Psoas muscle (tissue), 8 donors: ENCODE measurements around the gene TNIK. TPM values are rescaled to one million over a fixed set of nuclear protein-coding genes. Genes with fewer than 3 reads are reported as not detected.

Experiments used
- ATAC-seq, 4 donors: fragments of 200-7000 bp; cut with Tn5 transposase; one replicate each; pipeline ENCODE4 v1.9.1; 2020; ENCODE audit warnings: moderate library complexity in 3 of 4, mild to moderate bottlenecking in 2 of 4
- DNase-seq, 2 donors: peaks; one replicate each; pipeline ENCODE4 v3.0.0-alpha.2; 2020
- H3K27ac ChIP-seq: fragments of 200-600 bp; one replicate; pipeline ENCODE4 v1.8.0; 2022
- H3K27me3 ChIP-seq, 3 donors: fragments of 200-600 bp in 1 of 3; one replicate each; pipeline versions ENCODE4 v1.6.1 to v1.8.0; 2013 to 2022; ENCODE audit warnings: low read length in 2 of 3, mild to moderate bottlenecking in 2 of 3, moderate library complexity in 1 of 3; ENCODE audit not compliant: insufficient read depth in 3 of 3
- H3K36me3 ChIP-seq, 2 donors: fragments of 200-600 bp in 1 of 2; one replicate each; pipeline versions ENCODE4 v1.6.1 to v1.8.0; 2013 to 2022; ENCODE audit warnings: low read depth in 1 of 2, mild to moderate bottlenecking in 1 of 2, moderate library complexity in 1 of 2; ENCODE audit not compliant: insufficient read depth in 1 of 2
- H3K4me1 ChIP-seq: fragments of 200-600 bp; one replicate; pipeline ENCODE4 v1.8.0; 2022
- H3K4me3 ChIP-seq: fragments of 200-600 bp; one replicate; pipeline ENCODE4 v1.8.0; 2022; ENCODE audit warnings: mild to moderate bottlenecking
- H3K9me3 ChIP-seq: fragments of 200-600 bp; one replicate; pipeline ENCODE4 v1.8.0; 2022
- CTCF ChIP-seq: fragments of 200-600 bp; IDR thresholded peaks from one replicate; pipeline ENCODE4 v1.8.0; 2022; ENCODE audit warnings: antibody characterized with exemption
- WGBS, 3 donors: extraction: QIAGEN DNeasy Blood & Tissue Kit; methylation state at CpG; one replicate each; pipeline versions ENCODE4 v1.1.6 to v1.1.7; 2013; 5-methylcytosine and 5-hydroxymethylcytosine counted together
- intact Hi-C, 2 donors: fragments of 100-400 bp; cut with DNase I; formaldehyde crosslinking; loops; one replicate each; pipeline versions ENCODE4 v1.11.0 to v1.14.2; 2022
- polyA plus RNA-seq, 3 donors: library from polyadenylated mRNA; stranded (reverse); fragments of 200-250 nt; gene quantifications; one replicate each; pipeline ENCODE4 v1.2.3, GENCODE V29; 2013
- total RNA-seq, 4 donors: library from RNA; stranded (reverse); fragmentation: NEBNext Ultra II Directional in 2 of 4; extraction: Animal tissue kit (Norgen Biotek cat#: 25700) in 2 of 4; gene quantifications; one replicate each; pipeline versions ENCODE4 v1.2.1 to v1.2.4, GENCODE V29; 2021 to 2023
- donor health status: healthy with polysubstance abuse.
- donor health status: DM: no; HTN: no; CAD: no; lungs with moderate emphysema.
- donor health status: Bipolar disorder and iron deficiency.
- donor health status: healthy.
- donor health status: DM: yes; HTN: yes; CAD: no.
- donor health status: DM: no; HTN: no; CAD: no.
- donor health status: DM: no; HTN: no; CAD: no.
- donor health status: DM: yes; HTN: yes; CAD: no.

TNIK gene
- total and polyA plus RNA-seq, 7 donors = 9.9 to 32.4 (median 12.5) TPM

- no peak overlapping the region for H3K27ac ChIP-seq
- peaks cover 23% of the 10 kb centered on the region for H3K4me1 ChIP-seq
- H3K27me3 ChIP-seq = no peaks in the 10 kb centered on the region
- intact Hi-C loops = no loop called here
- ATAC-seq = no peak
- H3K4me3 ChIP-seq = no peak overlapping the region
- no peaks in the 10 kb centered on the region for H3K36me3 ChIP-seq
- no peaks in the 10 kb centered on the region for H3K9me3 ChIP-seq
- TF ChIP-seq CTCF = no peak
- DNase-seq = no peak
Measured at GRCh38 chr3:171435757-171436156, 24.4 kb downstream of the TNIK start.

- intact Hi-C loops = no loop called here
- Histone ChIP-seq H3K27me3 (no peaks in the 10 kb centered on the region), H3K4me1 (peaks cover 23% of the 10 kb centered on the region), H3K9me3 (no peaks in the 10 kb centered on the region), H3K27ac (no peak overlapping the region), H3K36me3 (no peaks in the 10 kb centered on the region), H3K4me3 (no peak overlapping the region)
- DNase-seq (no peak), ATAC-seq (no peak)
- 90 to 97% (median 92%) methylated on average over 1 of the region's 1 CpG for WGBS, 3 donors
- TF ChIP-seq CTCF = no peak
Measured at GRCh38 chr3:171435143-171435542, 25.1 kb downstream of the TNIK start.

- DNase-seq = no peak
- WGBS, 3 donors = 24 to 50% (median 27%) methylated on average over 1 of the region's 1 CpG
- TF ChIP-seq CTCF = no peak
- Histone ChIP-seq H3K4me3 (no peak overlapping the region), H3K27ac (no peak overlapping the region), H3K9me3 (no peaks in the 10 kb centered on the region), H3K36me3 (no peaks in the 10 kb centered on the region), H3K4me1 (peaks cover 31% of the 10 kb centered on the region), H3K27me3 (no peaks in the 10 kb centered on the region)
- intact Hi-C loops = no loop called here
- no peak for ATAC-seq
Measured at GRCh38 chr3:171432548-171432947, 27.7 kb downstream of the TNIK start.

- TF ChIP-seq CTCF = no peak
- WGBS, 3 donors = 98 to 100% (median 99%) methylated on average over 1 of the region's 1 CpG
- no peak for ATAC-seq
Measured at GRCh38 chr3:171431550-171431949, 28.7 kb downstream of the TNIK start.

GRCh38 chr3:171430530-171430929, 29.7 kb downstream of the TNIK start:
- H3K9me3 ChIP-seq = no peaks in the 10 kb centered on the region
- TF ChIP-seq CTCF = no peak
- H3K36me3 ChIP-seq = no peaks in the 10 kb centered on the region
- no peak overlapping the region for H3K4me3 ChIP-seq
- no peak overlapping the region for H3K27ac ChIP-seq
- intact Hi-C loops = no loop called here
- no peak for DNase-seq
- H3K4me1 ChIP-seq = peaks cover 26% of the 10 kb centered on the region
- ATAC-seq = no peak
- H3K27me3 ChIP-seq = no peaks in the 10 kb centered on the region

More at GRCh38 chr3:171431550-171431949, 28.7 kb downstream of the TNIK start:
- Histone ChIP-seq H3K9me3 (no peaks in the 10 kb centered on the region), H3K4me3 (no peak overlapping the region), H3K36me3 (no peaks in the 10 kb centered on the region), H3K27me3 (no peaks in the 10 kb centered on the region), H3K27ac (no peak overlapping the region), H3K4me1 (peaks cover 26% of the 10 kb centered on the region)
- intact Hi-C loops = no loop called here
- no peak for DNase-seq
